Peyer's patch (tissue), 4 donors: ENCODE measurements around the gene POTEF.
"Not testable (repeated sequence)": the region's sequence is repeated elsewhere in the genome, so short reads cannot be mapped to it uniquely, and the experiment has no call there.

Source experiments
- CTCF ChIP-seq, 6 experiments: fragments of 450-650 bp in 4 of 6; fragments of 200-600 bp in 2 of 6; sonication (generic) in 1 of 6; IDR thresholded peaks; one replicate each; pipeline ENCODE4 v1.5.1; 2017 to 2019; ENCODE audit warnings: antibody characterized with exemption in 6 of 6, mild to moderate bottlenecking in 3 of 6, moderate library complexity in 1 of 6
- POLR2A ChIP-seq, 2 donors: fragments of 450-650 bp; IDR thresholded peaks; one replicate each; pipeline ENCODE4 v1.5.1; 2017; ENCODE audit warnings: antibody characterized with exemption in 2 of 2, mild to moderate bottlenecking in 2 of 2, moderate library complexity in 2 of 2

- not testable (repeated sequence) for TF ChIP-seq POLR2A, CTCF (IDR thresholded peaks at IDR 0.05)
These were observed 12.0 kb upstream of the POTEF start for GRCh38 chr2:130141002-130141401.
